Glutamatergic neuron (in vitro differentiated cells): ENCODE results near the gene RCAN3. TPM values are rescaled to one million over a fixed set of nuclear protein-coding genes. Genes with fewer than 3 reads are reported as not detected.
"Not testable (repeated sequence)": the region's sequence is repeated elsewhere in the genome, so short reads cannot be mapped to it uniquely, and the experiment has no call there.

Experiments
- DNase-seq: peaks from one replicate; pipeline ENCODE4 v3.0.0; 2022
- H3K27ac Mint-ChIP-seq: one replicate; pipeline ENCODE4 v1.8.0; 2020; ENCODE audit warnings: mild to moderate bottlenecking, mixed read lengths, inconsistent platforms; ENCODE audit not compliant: unreplicated experiment
- H3K27me3 Mint-ChIP-seq: one replicate; pipeline ENCODE4 v1.8.0; 2020; ENCODE audit warnings: mild to moderate bottlenecking, moderate library complexity, mixed read lengths, inconsistent platforms; ENCODE audit not compliant: unreplicated experiment
- H3K36me3 Mint-ChIP-seq: one replicate; pipeline ENCODE4 v1.8.0; 2020; ENCODE audit warnings: mild to moderate bottlenecking, mixed read lengths, inconsistent platforms; ENCODE audit not compliant: unreplicated experiment
- H3K4me1 Mint-ChIP-seq: one replicate; pipeline ENCODE4 v1.8.0; 2020; ENCODE audit warnings: mild to moderate bottlenecking, low read depth, mixed read lengths, inconsistent platforms; ENCODE audit not compliant: unreplicated experiment
- H3K4me3 Mint-ChIP-seq: one replicate; pipeline ENCODE4 v1.8.0; 2020; ENCODE audit warnings: mild to moderate bottlenecking, mixed read lengths, inconsistent platforms; ENCODE audit not compliant: unreplicated experiment
- H3K9me3 Mint-ChIP-seq: one replicate; pipeline ENCODE4 v1.8.0; 2020; ENCODE audit warnings: mild to moderate bottlenecking, moderate library complexity, mixed read lengths, inconsistent platforms; ENCODE audit not compliant: unreplicated experiment
- CTCF ChIP-seq: fragments of 200-600 bp; sonication (generic); IDR thresholded peaks from one replicate; pipeline ENCODE4 v1.5.0; 2021; ENCODE audit not compliant: partially characterized antibody, unreplicated experiment
- total RNA-seq: library from RNA; stranded (reverse); fragmentation: NEBNext Ultra II Directional; extraction: Animal tissue kit (Norgen Biotek cat#: 25700); gene quantifications from one replicate; pipeline ENCODE4 v1.2.1, GENCODE V29; 2021; ENCODE audit not compliant: unreplicated experiment

The RCAN3 gene
- total RNA-seq, 1 donor from 2014 or later = 21.8 TPM

GRCh38 chr1:24547195-24547594 lies 44.6 kb downstream of the RCAN3 start:
- Mint-ChIP-seq H3K9me3 (no peaks in the 10 kb centered on the region), H3K4me3 (no peak overlapping the region), H3K27ac (no peak overlapping the region), H3K4me1 (peaks cover 2% of the 10 kb centered on the region), H3K36me3 (no peaks in the 10 kb centered on the region), H3K27me3 (peaks cover 2% of the 10 kb centered on the region)
- no peak for DNase-seq
- no peak for TF ChIP-seq CTCF

GRCh38 chr1:24548070-24548469 lies 45.4 kb downstream of the RCAN3 start:
- Mint-ChIP-seq H3K4me1 (peaks cover 4% of the 10 kb centered on the region), H3K4me3 (no peak overlapping the region), H3K27ac (no peak overlapping the region), H3K9me3 (no peaks in the 10 kb centered on the region), H3K36me3 (no peaks in the 10 kb centered on the region), H3K27me3 (peaks cover 2% of the 10 kb centered on the region)
- TF ChIP-seq CTCF = no peak
- no peak for DNase-seq

- not testable (repeated sequence) for H3K36me3 Mint-ChIP-seq, H3K4me1 Mint-ChIP-seq, H3K27ac Mint-ChIP-seq, H3K4me3 Mint-ChIP-seq, H3K27me3 Mint-ChIP-seq, H3K9me3 Mint-ChIP-seq, DNase-seq
These were observed 46.6 kb downstream of the RCAN3 start for GRCh38 chr1:24549210-24549609.

GRCh38 chr1:24551290-24551959 lies 48.8 kb downstream of the RCAN3 start:
- H3K4me3 Mint-ChIP-seq = no peak overlapping the region
- no peaks in the 10 kb centered on the region for H3K36me3 Mint-ChIP-seq
- TF ChIP-seq CTCF = no peak
- no peak overlapping the region for H3K27ac Mint-ChIP-seq
- no peaks in the 10 kb centered on the region for H3K9me3 Mint-ChIP-seq
- no peak for DNase-seq
- peaks cover 8% of the 10 kb centered on the region for H3K27me3 Mint-ChIP-seq
- H3K4me1 Mint-ChIP-seq = peaks cover 5% of the 10 kb centered on the region

GRCh38 chr1:24551960-24552571 lies 49.4 kb downstream of the RCAN3 start:
- Mint-ChIP-seq H3K4me3 (peak overlapping the region; percentile 0), H3K36me3 (no peaks in the 10 kb centered on the region), H3K9me3 (no peaks in the 10 kb centered on the region), H3K4me1 (peaks cover 5% of the 10 kb centered on the region), H3K27ac (peak overlapping the region; percentile 56), H3K27me3 (peaks cover 13% of the 10 kb centered on the region)
- DNase-seq = peak; percentile 26
- no peak for TF ChIP-seq CTCF
